A549 (cell line): Measurements from ENCODE around the gene PRKX. TPM values are rescaled to one million over a fixed set of nuclear protein-coding genes. Genes with fewer than 3 reads are reported as not detected.
A peak's percentile ranks its signal among the peaks of the same experiment; 100 is the strongest.
"Not testable (repeated sequence)": the region's sequence is repeated elsewhere in the genome, so short reads cannot be mapped to it uniquely, and the experiment has no call there.

ENCODE experiments used
- ATAC-seq, 2 experiments: fragments of 200-7000 bp in 1 of 2; fragments of >200 bp in 1 of 2; cut with Nextera tagmentation in 1 of 2; cut with Tn5 transposase in 1 of 2; 3 replicates each; pipeline versions ENCODE4 v1.8.0 to v1.9.1; 2018 to 2020; ENCODE audit warnings: mild to moderate bottlenecking in 1 of 2, moderate library complexity in 1 of 2
- CTCF ChIA-PET: fragments of 300-600 bp; sonication (Branson Sonifier 250); formaldehyde crosslinking; extraction: SDS; loops from one replicate; lab custom pipeline; 2021; ENCODE audit warnings: antibody characterized with exemption, inconsistent platforms; lab: Yijun Ruan, JAX
- POLR2A ChIA-PET: fragments of 350-600 bp; formaldehyde crosslinking; extraction: SDS; loops from one replicate; lab custom pipeline; 2021; ENCODE audit warnings: antibody characterized with exemption, inconsistent platforms; lab: Yijun Ruan, JAX
- DNase-seq, 2 experiments: peaks; one replicate each; pipeline versions ENCODE4 v3.0.0 to v3.0.0-alpha.2; 2011 to 2016; ENCODE audit warnings: low read depth in 1 of 2, low spot score in 1 of 2
- FAIRE-seq: peaks from 2 replicates; lab custom pipeline; 2011; peaks lifted over from hg19 to GRCh38; lab: Jason Lieb, UNC
- H3K27ac ChIP-seq, 2 experiments: fragments of >200 bp; sonication (Bioruptor Twin); formaldehyde crosslinking; 3 replicates each; pipeline ENCODE4 v1.5.1; 2016 to 2017
- H3K4me1 ChIP-seq: fragments of >200 bp; sonication (Bioruptor Twin); formaldehyde crosslinking; 3 replicates; pipeline ENCODE4 v1.6.1; 2016
- H3K4me2 ChIP-seq: fragments of >200 bp; sonication (Bioruptor Twin); formaldehyde crosslinking; 3 replicates; pipeline ENCODE4 v1.6.1; 2016
- H3K4me3 ChIP-seq: fragments of >200 bp; sonication (Bioruptor Twin); formaldehyde crosslinking; 3 replicates; pipeline ENCODE4 v1.5.1; 2016
- H3K9me3 ChIP-seq: fragments of >200 bp; sonication (Bioruptor Twin); formaldehyde crosslinking; 3 replicates; pipeline ENCODE4 v1.6.1; 2016
- E2F6 ChIP-seq: IDR thresholded peaks from 2 replicates; pipeline ENCODE4 v1.6.1; 2012; ENCODE audit warnings: low read depth, borderline replicate concordance
- EHMT2 ChIP-seq: fragments of 200-600 bp; sonication (generic); IDR thresholded peaks from 2 replicates; pipeline ENCODE4 v1.6.1; 2016; ENCODE audit warnings: antibody characterized with exemption, low read depth, mild to moderate bottlenecking, moderate library complexity
- ELK1 ChIP-seq: fragments of 150-350 bp; IDR thresholded peaks from 2 replicates; pipeline ENCODE4 v1.6.1; 2014; ENCODE audit warnings: low read depth, mild to moderate bottlenecking, low read length
- ESRRA ChIP-seq: fragments of 150-350 bp; IDR thresholded peaks from 2 replicates; pipeline ENCODE4 v1.6.1; 2014; ENCODE audit warnings: mild to moderate bottlenecking, low read length, borderline replicate concordance
- HES2 ChIP-seq: fragments of >200 bp; sonication (Bioruptor Twin); formaldehyde crosslinking; IDR thresholded peaks from 2 replicates; pipeline ENCODE4 v1.6.1; 2016
- MYC ChIP-seq: IDR thresholded peaks from 2 replicates; pipeline ENCODE4 v1.6.1; 2012; ENCODE audit warnings: mild to moderate bottlenecking, inconsistent platforms, low read length, improper control_type of control experiment, borderline replicate concordance
- RAD21 ChIP-seq, 2 experiments: fragments of >200 bp in 1 of 2; sonication (Bioruptor Twin) in 1 of 2; formaldehyde crosslinking in 1 of 2; IDR thresholded peaks in 1 of 2; conservative IDR thresholded peaks in 1 of 2; 2 replicates in 1 of 2; 3 replicates in 1 of 2; pipeline ENCODE4 v1.6.1; 2012 to 2018; ENCODE audit warnings: inconsistent platforms in 1 of 2
- RNF2 ChIP-seq: fragments of 200-600 bp; sonication (generic); IDR thresholded peaks from 2 replicates; pipeline ENCODE4 v1.6.1; 2016; ENCODE audit warnings: low read depth, mild to moderate bottlenecking, antibody characterized with exemption, moderate library complexity, borderline replicate concordance
- ZNF302 ChIP-seq: fragments of 250-450 bp; sonication (Bioruptor Pico); IDR thresholded peaks from 2 replicates; pipeline ENCODE4 v1.9.0; 2021; ENCODE audit warnings: inconsistent platforms, mild to moderate bottlenecking, moderate library complexity
- WGBS: methylation state at CpG from one replicate; pipeline ENCODE4 v1.1.6; 2017; ENCODE audit errors: missing lambda C conversion rate; 5-methylcytosine and 5-hydroxymethylcytosine counted together
- polyA plus RNA-seq, 4 experiments: library from polyadenylated mRNA; depleted of rRNA in 3 of 4; stranded (reverse); fragments of >200 nt; fragmentation: RNase III in 1 of 4; extraction: RNeasy Plus Mini Kit Qiagen cat#74134 plus additional on column Dnase treatment in 1 of 4; gene quantifications; 2 replicates in 3 of 4; 3 replicates in 1 of 4; pipeline ENCODE4 v1.2.3, GENCODE V29; 2011 to 2017
- small RNA-seq, 6 experiments: library from RNA; depleted of rRNA; stranded (forward); fragments of <200 nt; gene quantifications; one replicate each; pipeline ENCODE3, GENCODE V24; 2012

The PRKX gene
- polyA plus RNA-seq, 2 of the 4 experiments (the other 2 are of a cell fraction), result 18.2 to 36.0 TPM

GRCh38 chrX:3563451-3563850 is 150.0 kb downstream of the PRKX start:
- Histone ChIP-seq H3K9me3 (no peaks in the 10 kb centered on the region), H3K4me3 (no peak overlapping the region), H3K27ac (no peak overlapping the region), H3K4me1 (no peaks in the 10 kb centered on the region), H3K4me2 (no peak overlapping the region)
- FAIRE-seq (no peak), ATAC-seq (no peak), DNase-seq (no peak)
- WGBS, result 86% methylated on average over 4 of the region's 4 CpGs
- TF ChIP-seq RNF2, result no peak
- TF ChIP-seq MYC, result no peak
- no peak for TF ChIP-seq ZNF302
- TF ChIP-seq ESRRA, result no peak
- TF ChIP-seq EHMT2, result no peak
- TF ChIP-seq HES2, result no peak
- no peak for TF ChIP-seq E2F6
- no peak for TF ChIP-seq RAD21 (conservative IDR thresholded peaks at IDR 0.05 in 1 of 2, IDR thresholded peaks at IDR 0.05 in 1 of 2)
- no peak for TF ChIP-seq ELK1
- ChIA-PET POLR2A (no interaction called here), CTCF (no interaction called here)

- FAIRE-seq, H3K4me3 ChIP-seq, ATAC-seq, H3K4me2 ChIP-seq, H3K4me1 ChIP-seq, H3K9me3 ChIP-seq, POLR2A ChIA-PET, CTCF ChIA-PET, DNase-seq: not testable (repeated sequence)
- H3K27ac ChIP-seq, result peak overlapping the region in 1 of 2 experiments; percentile 27; a peak in 2 of 6 replicates
- 59% methylated on average over 3 of the region's 7 CpGs for WGBS
Observed at GRCh38 chrX:3560010-3560409, 153.4 kb downstream of the PRKX start.

Small RNA genes within 50 kb of the gene (small RNA-seq; reads per million reads assigned to genes)
- gene RF00019, result 0 reads per million in 6 experiments
- gene RNU6-114P, result 0 to 0.35 (median 0) reads per million in 6 experiments
